ENCODE results near the gene HCN4.

- TF ChIP-seq POLR2AphosphoS5 (IDR thresholded peaks at IDR 0.05; ENCODE audit: low read depth, low read length): no peak
- no peak for TF ChIP-seq USF2 (IDR thresholded peaks at IDR 0.05; ENCODE audit: low read length)
- TF ChIP-seq CEBPB (IDR thresholded peaks at IDR 0.05; ENCODE audit: low read depth, low read length): no peak
- no peak for TF ChIP-seq RBBP5 (IDR thresholded peaks at IDR 0.05; ENCODE audit: borderline replicate concordance, low read depth, low read length)
These were observed 81.7 kb downstream of the HCN4 start for GRCh38 chr15:73287019-73287418.
